H1 (cell line): Measurements from ENCODE around the gene METTL1. TPM values are rescaled to one million over a fixed set of nuclear protein-coding genes. Genes with fewer than 3 reads are reported as not detected.
A peak's percentile ranks its signal among the peaks of the same experiment; 100 is the strongest.

Experiments
- CTCF ChIA-PET: fragments of 300-600 bp; sonication (Branson Sonifier 250); formaldehyde crosslinking; loops from one replicate; lab custom pipeline; 2021; ENCODE audit not compliant: partially characterized antibody; lab: Charles Lee
- POLR2A ChIA-PET: fragments of 300-600 bp; sonication (Branson Sonifier 250); formaldehyde crosslinking; loops from one replicate; lab custom pipeline; 2021; ENCODE audit warnings: inconsistent platforms; ENCODE audit not compliant: partially characterized antibody; lab: Charles Lee
- DNase-seq, 2 experiments: peaks; one replicate each; pipeline versions ENCODE4 v3.0.0 to v3.0.0-alpha.2; 2010 to 2022; ENCODE audit warnings: low spot score in 2 of 2, low read depth in 1 of 2, mixed read lengths in 1 of 2
- FAIRE-seq: peaks from 2 replicates; lab custom pipeline; 2011; peaks lifted over from hg19 to GRCh38; lab: Jason Lieb, UNC
- H2AFZ ChIP-seq: 2 replicates; pipeline ENCODE4 v1.8.1; 2012; ENCODE audit warnings: low read length, inconsistent platforms
- H2AK5ac ChIP-seq: 2 replicates; pipeline ENCODE4 v1.6.1; 2013; ENCODE audit warnings: low read depth, low read length
- H2BK120ac ChIP-seq: replicated peaks from 2 replicates; pipeline ENCODE3; 2013; ENCODE audit warnings: low read depth, low read length, inconsistent platforms
- H2BK12ac ChIP-seq: 2 replicates; pipeline ENCODE4 v1.6.1; 2013; ENCODE audit warnings: low read depth, low read length
- H2BK15ac ChIP-seq: 2 replicates; pipeline ENCODE4 v1.6.1; 2013; ENCODE audit warnings: low read length
- H2BK20ac ChIP-seq: 2 replicates; pipeline ENCODE4 v1.6.1; 2013; ENCODE audit warnings: low read length
- H2BK5ac ChIP-seq: 2 replicates; pipeline ENCODE4 v1.6.1; 2013; ENCODE audit warnings: low read depth, low read length
- H3K14ac ChIP-seq: 2 replicates; pipeline ENCODE4 v1.6.1; 2013; ENCODE audit warnings: inconsistent platforms; ENCODE audit not compliant: insufficient read length
- H3K18ac ChIP-seq: 2 replicates; pipeline ENCODE4 v1.6.1; 2013; ENCODE audit warnings: low read length; ENCODE audit errors: extremely low read depth
- H3K23ac ChIP-seq: 2 replicates; pipeline ENCODE4 v1.6.1; 2013; ENCODE audit warnings: inconsistent platforms; ENCODE audit not compliant: insufficient read length
- H3K23me2 ChIP-seq: 2 replicates; pipeline ENCODE4 v1.6.1; 2013; ENCODE audit warnings: low read depth, low read length
- H3K27ac ChIP-seq: 2 replicates; pipeline ENCODE4 v1.6.1; 2011; ENCODE audit warnings: low read depth, low read length, inconsistent platforms
- H3K27me3 ChIP-seq, 4 experiments: replicated peaks in 1 of 4; 1 replicate in 1 of 4; 2 replicates in 3 of 4; pipeline versions ENCODE4 v1.6.1 to v1.8.1; 2011 to 2013; ENCODE audit warnings: low read length in 3 of 4, mild to moderate bottlenecking in 3 of 4, inconsistent platforms in 2 of 4, mixed read lengths in 2 of 4, moderate library complexity in 1 of 4; ENCODE audit not compliant: control insufficient read depth in 3 of 4, insufficient read depth in 3 of 4; ENCODE audit errors: extremely low read depth in 1 of 4
- H3K36me3 ChIP-seq, 4 experiments: 2 replicates each; pipeline versions ENCODE4 v1.6.1 to v1.8.1; 2011 to 2013; ENCODE audit warnings: mild to moderate bottlenecking in 4 of 4, low read length in 3 of 4, moderate library complexity in 2 of 4, control low read depth in 1 of 4, inconsistent platforms in 1 of 4; ENCODE audit not compliant: insufficient read depth in 4 of 4, control insufficient read depth in 2 of 4
- H3K4ac ChIP-seq: replicated peaks from 2 replicates; pipeline ENCODE3; 2013; ENCODE audit warnings: low read length, low read depth, mixed read lengths, inconsistent platforms; ENCODE audit not compliant: insufficient read length
- H3K4me1 ChIP-seq, 4 experiments: replicated peaks in 1 of 4; 1 replicate in 1 of 4; 2 replicates in 3 of 4; pipeline versions ENCODE4 v1.6.1 to v1.8.1; 2011 to 2013; ENCODE audit warnings: low read length in 3 of 4, inconsistent platforms in 2 of 4, mixed read lengths in 1 of 4; ENCODE audit not compliant: insufficient read depth in 4 of 4, control insufficient read depth in 3 of 4
- H3K4me2 ChIP-seq, 2 experiments: 2 replicates each; pipeline versions ENCODE4 v1.6.1 to v1.8.1; 2011 to 2013; ENCODE audit warnings: low read depth in 2 of 2, low read length in 2 of 2, control low read depth in 1 of 2, inconsistent platforms in 1 of 2, mild to moderate bottlenecking in 1 of 2; ENCODE audit not compliant: insufficient read depth in 1 of 2
- H3K4me3 ChIP-seq, 4 experiments: fragments of 200-600, 300-600 bp in 1 of 4; sonication (generic), shearing (Covaris generic), sonication (Bioruptor Twin) in 1 of 4; 2 replicates each; pipeline versions ENCODE4 v1.5.1 to v1.8.1; 2011 to 2016; ENCODE audit warnings: low read length in 4 of 4, low read depth in 3 of 4, control low read depth in 2 of 4, inconsistent platforms in 2 of 4, mild to moderate bottlenecking in 2 of 4, mixed read lengths in 1 of 4, moderate library complexity in 1 of 4; ENCODE audit not compliant: insufficient read depth in 2 of 4; ENCODE audit errors: extremely low read depth in 1 of 4
- H3K56ac ChIP-seq: replicated peaks from 2 replicates; pipeline ENCODE3; 2013; ENCODE audit warnings: low read depth, mild to moderate bottlenecking, mixed read lengths, low read length, inconsistent platforms; ENCODE audit not compliant: insufficient read length
- H3K79me1 ChIP-seq: 2 replicates; pipeline ENCODE4 v1.6.1; 2013; ENCODE audit warnings: low read depth, low read length, control low read depth
- H3K79me2 ChIP-seq, 2 experiments: 2 replicates each; pipeline versions ENCODE4 v1.6.1 to v1.8.1; 2012 to 2013; ENCODE audit warnings: low read length in 2 of 2, mild to moderate bottlenecking in 2 of 2, inconsistent platforms in 1 of 2; ENCODE audit not compliant: insufficient read depth in 2 of 2, control insufficient read depth in 1 of 2
- H3K9ac ChIP-seq, 4 experiments: replicated peaks in 1 of 4; 1 replicate in 1 of 4; 2 replicates in 3 of 4; pipeline versions ENCODE4 v1.6.1 to v1.8.1; 2011 to 2013; ENCODE audit warnings: low read depth in 3 of 4, low read length in 3 of 4, control low read depth in 2 of 4, mild to moderate bottlenecking in 2 of 4, moderate library complexity in 2 of 4, inconsistent platforms in 1 of 4; ENCODE audit errors: extremely low read depth in 1 of 4
- H3K9me3 ChIP-seq, 2 experiments: 2 replicates each; pipeline versions ENCODE4 v1.6.1 to v1.8.1; 2012 to 2013; ENCODE audit warnings: mild to moderate bottlenecking in 2 of 2, moderate library complexity in 2 of 2, control low read depth in 1 of 2, inconsistent platforms in 1 of 2, low read depth in 1 of 2, low read length in 1 of 2, mixed read lengths in 1 of 2; ENCODE audit not compliant: insufficient read depth in 2 of 2
- H4K20me1 ChIP-seq, 2 experiments: replicated peaks in 1 of 2; 2 replicates each; pipeline versions ENCODE3 to v1.8.1; 2011 to 2013; ENCODE audit warnings: inconsistent platforms in 2 of 2, low read length in 2 of 2, mild to moderate bottlenecking in 1 of 2; ENCODE audit not compliant: insufficient read depth in 2 of 2, control insufficient read depth in 1 of 2
- H4K5ac ChIP-seq: 2 replicates; pipeline ENCODE4 v1.6.1; 2013; ENCODE audit warnings: low read length, low read depth, mixed read lengths, inconsistent platforms; ENCODE audit not compliant: insufficient read length
- H4K8ac ChIP-seq: 2 replicates; pipeline ENCODE4 v1.8.0; 2013; ENCODE audit warnings: mild to moderate bottlenecking, moderate library complexity, low read length, inconsistent platforms; ENCODE audit not compliant: insufficient read depth; ENCODE audit errors: extremely low read depth
- H4K91ac ChIP-seq: replicated peaks from 2 replicates; pipeline ENCODE3; 2013; ENCODE audit warnings: low read length, mixed read lengths, inconsistent platforms; ENCODE audit not compliant: insufficient read length
- GTF2F1 ChIP-seq: IDR thresholded peaks from 2 replicates; pipeline ENCODE4 v1.6.1; 2012; ENCODE audit warnings: low read depth, low read length, improper control_type of control experiment, borderline replicate concordance
- HDAC2 ChIP-seq, 2 experiments: fragments of 300-600 bp in 1 of 2; sonication (generic) in 1 of 2; IDR thresholded peaks; 2 replicates each; pipeline ENCODE4 v1.6.1; 2011 to 2012; ENCODE audit warnings: low read depth in 2 of 2, low read length in 2 of 2, mild to moderate bottlenecking in 2 of 2, moderate library complexity in 2 of 2, borderline replicate concordance in 1 of 2, inconsistent platforms in 1 of 2
- HDAC6 ChIP-seq: IDR thresholded peaks from one replicate; pipeline ENCODE4 v1.7.1; 2012; ENCODE audit warnings: low read depth, mild to moderate bottlenecking, inconsistent platforms, low read length, moderate library complexity
- POLR2A ChIP-seq, 2 experiments: IDR thresholded peaks; 1 replicate in 1 of 2; 2 replicates in 1 of 2; pipeline ENCODE4 v1.6.1; 2011; ENCODE audit warnings: low read depth in 2 of 2, low read length in 2 of 2, mild to moderate bottlenecking in 2 of 2; ENCODE audit errors: control extremely low read depth in 1 of 2
- SP1 ChIP-seq: IDR thresholded peaks from 2 replicates; pipeline ENCODE4 v1.6.1; 2011; ENCODE audit warnings: low read depth, low read length
- TAF1 ChIP-seq: IDR thresholded peaks from 2 replicates; pipeline ENCODE4 v1.6.1; 2011; ENCODE audit warnings: mild to moderate bottlenecking, low read depth, low read length
- WGBS, 2 experiments: shearing (Covaris generic) in 1 of 2; methylation state at CpG; one replicate each; pipeline versions ENCODE4 v1.1.6 to v1.1.7; 2013 to 2015; ENCODE audit warnings: low lambda C conversion rate in 2 of 2, mixed read lengths in 2 of 2, inconsistent platforms in 1 of 2, low coverage in 1 of 2, missing lambda C conversion rate in 1 of 2; ENCODE audit not compliant: insufficient replicate concordance in 2 of 2, insufficient coverage in 1 of 2, insufficient read length in 1 of 2; ENCODE audit errors: extremely low coverage in 1 of 2, missing lambda C conversion rate in 1 of 2; 5-methylcytosine and 5-hydroxymethylcytosine counted together
- polyA plus RNA-seq, 7 experiments: library from polyadenylated mRNA; depleted of rRNA in 3 of 7; stranded (reverse) in 5 of 7; unstranded in 2 of 7; fragments of >200 nt in 5 of 7; fragments of 200-250 nt in 2 of 7; gene quantifications; 1 replicate in 5 of 7; 2 replicates in 1 of 7; 4 replicates in 1 of 7; pipeline versions ENCODE4 v1.2.1 to v1.2.3, GENCODE V29; 2011 to 2013; ENCODE audit warnings: missing spikeins in 2 of 7, mixed read lengths in 2 of 7
- total RNA-seq: library from RNA; stranded (reverse); fragmentation: NEBNext Ultra II Directional; extraction: Animal tissue kit (Norgen Biotek cat#: 25700); gene quantifications from 2 replicates; pipeline ENCODE4 v1.2.1, GENCODE V29; 2021

METTL1 gene
- total and polyA plus RNA-seq, 2 of the 8 experiments (the other 6 are each of a cell fraction or from before 2014, with no cell fraction given), result 40.5 to 46.0 TPM

- Histone ChIP-seq H3K18ac (no peak overlapping the region), H3K4me1 (no peaks in the 10 kb centered on the region), H3K9ac (peak overlapping the region in 3 of 4 experiments; percentile 77 to 89 (median 88); a peak in 4 of 7 replicates), H2AK5ac (no peak overlapping the region), H4K20me1 (peaks cover 0 to 2% of the 10 kb centered on the region in 2 experiments), H2BK20ac (no peak overlapping the region), H2BK120ac (no peak overlapping the region), H3K9me3 (no peaks in the 10 kb centered on the region), H3K27ac (no peak overlapping the region), H2BK12ac (no peak overlapping the region), H2BK5ac (no peak overlapping the region), H3K23ac (no peak overlapping the region), H3K79me2 (peaks cover 0 to 16% of the 10 kb centered on the region in 2 experiments; a peak in 2 of 4 replicates), H3K4me3 (peak overlapping the region; percentile 76 to 99 (median 98)), H3K36me3 (peaks cover 4 to 26% (median 15%) of the 10 kb centered on the region in 4 experiments; a peak in 7 of 8 replicates), H4K91ac (no peak overlapping the region), H3K27me3 (no peaks in the 10 kb centered on the region), H3K79me1 (no peaks in the 10 kb centered on the region), H2BK15ac (no peak overlapping the region), H3K4me2 (peak overlapping the region; percentile 67 to 80), H3K14ac (no peak overlapping the region), H4K8ac (no peak overlapping the region), H4K5ac (no peak overlapping the region), H3K56ac (no peak overlapping the region), H3K23me2 (peaks cover 2% of the 10 kb centered on the region; the same call in 1 of the 2 replicates), H3K4ac (no peak overlapping the region), H2AFZ (no peak overlapping the region)
- DNase-seq (no peak), FAIRE-seq (no peak)
- 93% methylated on average over 12 of the region's 12 CpGs; no CpG with 5 or more reads in 1 of the 2 experiments for WGBS, 2 experiments
- ChIA-PET CTCF (interaction anchor here (0.6 to 4.6 kb wide), 30 partner anchors 8 to 1839 kb away, joined by 3 to 26 read pairs (median 4); partner anchors contain the start of genes CTDSP2, CYP27B1, EEF1AKMT3 and METTL1), POLR2A (interaction anchor here (0.9 to 2.8 kb wide), 14 partner anchors 11 to 115 kb away, joined by 3 to 22 read pairs (median 4); partner anchors contain the start of genes CTDSP2, CYP27B1, EEF1AKMT3 and METTL1)
- TF ChIP-seq POLR2A (IDR thresholded peaks at IDR 0.05; ENCODE audit: control extremely low read depth in 1 of 2, low read depth in 2 of 2, low read length in 2 of 2), result no peak
- no peak for TF ChIP-seq HDAC6
- no peak for TF ChIP-seq TAF1
- TF ChIP-seq GTF2F1, result no peak
- TF ChIP-seq SP1, result no peak
- TF ChIP-seq HDAC2 (IDR thresholded peaks at IDR 0.05; ENCODE audit: borderline replicate concordance in 1 of 2, low read depth in 2 of 2, low read length in 2 of 2), result no peak
These were observed 11.5 kb upstream of the METTL1 start for GRCh38 chr12:57783466-57783801.
